Measurements from ENCODE around the gene APEH.

APEH gene

GRCh38 chr3:49652903-49653415 is 21.2 kb upstream of the APEH start:
- TF ChIP-seq CREB1 (IDR thresholded peaks at IDR 0.05; ENCODE audit: low read depth), result no peak
- no peak for TF ChIP-seq USF1 (IDR thresholded peaks at IDR 0.05)
- TF ChIP-seq TAF1 (IDR thresholded peaks at IDR 0.05; ENCODE audit: low read depth), result no peak
- TF ChIP-seq FOXM1 (IDR thresholded peaks at IDR 0.05; ENCODE audit: borderline replicate concordance, low read depth), result no peak

- TF ChIP-seq ZBTB7A (IDR thresholded peaks at IDR 0.05; ENCODE audit: low read depth) (no peak), REST (IDR thresholded peaks at IDR 0.05; ENCODE audit: low read depth) (no peak), TAF1 (IDR thresholded peaks at IDR 0.05; ENCODE audit: low read depth) (no peak), NFIC (IDR thresholded peaks at IDR 0.05) (no peak), EGR1 (IDR thresholded peaks at IDR 0.05) (no peak), TCF12 (IDR thresholded peaks at IDR 0.05; ENCODE audit: low read depth) (no peak), CREB1 (IDR thresholded peaks at IDR 0.05; ENCODE audit: low read depth) (no peak), USF1 (IDR thresholded peaks at IDR 0.05) (no peak), RAD21 (IDR thresholded peaks at IDR 0.05; ENCODE audit: low read depth) (no peak), TEAD4 (IDR thresholded peaks at IDR 0.05) (no peak), FOXM1 (IDR thresholded peaks at IDR 0.05; ENCODE audit: borderline replicate concordance, low read depth) (no peak)
- TF ChIP-seq, protein P1, sequence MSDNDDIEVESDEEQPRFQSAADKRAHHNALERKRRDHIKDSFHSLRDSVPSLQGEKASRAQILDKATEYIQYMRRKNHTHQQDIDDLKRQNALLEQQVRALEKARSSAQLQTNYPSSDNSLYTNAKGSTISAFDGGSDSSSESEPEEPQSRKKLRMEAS (IDR thresholded peaks at IDR 0.05), result no peak
Observed at GRCh38 chr3:49653621-49654020, 20.5 kb upstream of the APEH start.

DNA sequence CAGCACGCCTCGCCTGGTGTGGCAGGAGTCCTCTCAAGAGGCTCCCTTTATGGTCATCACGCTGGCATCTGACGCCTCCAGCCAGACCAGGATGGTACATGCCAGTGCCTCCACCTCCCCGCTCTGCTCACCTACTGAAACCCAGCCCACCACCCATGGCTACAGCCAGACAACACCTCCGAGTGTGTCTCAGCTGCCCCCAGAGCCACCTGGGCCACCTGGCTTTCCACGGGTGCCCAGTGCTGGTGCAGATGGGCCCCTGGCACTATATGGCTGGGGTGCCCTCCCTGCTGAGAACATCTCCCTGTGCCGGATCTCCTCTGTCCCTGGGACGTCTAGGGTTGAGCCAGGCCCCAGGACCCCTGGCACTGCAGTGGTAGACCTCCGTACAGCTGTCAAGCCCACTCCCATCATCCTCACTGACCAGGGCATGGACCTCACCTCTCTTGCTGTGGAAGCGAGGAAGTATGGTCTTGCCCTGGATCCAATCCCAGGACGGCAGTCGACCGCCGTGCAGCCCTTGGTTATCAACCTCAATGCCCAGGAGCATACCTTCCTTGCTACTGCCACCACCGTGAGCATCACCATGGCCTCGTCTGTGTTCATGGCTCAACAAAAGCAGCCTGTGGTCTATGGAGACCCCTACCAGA is 19.9 kb upstream of the APEH start:
- TF ChIP-seq TEAD4 (IDR thresholded peaks at IDR 0.05) (no peak), CEBPB (IDR thresholded peaks at IDR 0.05) (no peak), RAD21 (IDR thresholded peaks at IDR 0.05; ENCODE audit: low read depth) (no peak), CREB1 (IDR thresholded peaks at IDR 0.05; ENCODE audit: low read depth) (no peak), NFIC (IDR thresholded peaks at IDR 0.05) (no peak), EGR1 (IDR thresholded peaks at IDR 0.05) (no peak), FOXM1 (IDR thresholded peaks at IDR 0.05; ENCODE audit: borderline replicate concordance, low read depth) (no peak), USF1 (IDR thresholded peaks at IDR 0.05) (no peak), EP300 (IDR thresholded peaks at IDR 0.05; ENCODE audit: borderline replicate concordance) (no peak)

GRCh38 chr3:49654955-49655556 is 19.1 kb upstream of the APEH start:
- TF ChIP-seq ZBTB7A (IDR thresholded peaks at IDR 0.05; ENCODE audit: low read depth) (no peak), TAF1 (IDR thresholded peaks at IDR 0.05; ENCODE audit: low read depth) (no peak), EGR1 (IDR thresholded peaks at IDR 0.05) (no peak), RAD21 (IDR thresholded peaks at IDR 0.05; ENCODE audit: low read depth) (no peak), CREB1 (IDR thresholded peaks at IDR 0.05; ENCODE audit: low read depth) (no peak), REST (IDR thresholded peaks at IDR 0.05; ENCODE audit: low read depth) (no peak), TCF12 (IDR thresholded peaks at IDR 0.05; ENCODE audit: low read depth) (peak; percentile 90), NFIC (IDR thresholded peaks at IDR 0.05) (peak; percentile 81), CEBPB (IDR thresholded peaks at IDR 0.05) (no peak), YY1 (IDR thresholded peaks at IDR 0.05; ENCODE audit: low read depth) (no peak), FOXM1 (IDR thresholded peaks at IDR 0.05; ENCODE audit: borderline replicate concordance, low read depth) (no peak), TEAD4 (IDR thresholded peaks at IDR 0.05) (no peak), EP300 (IDR thresholded peaks at IDR 0.05; ENCODE audit: borderline replicate concordance) (peak; percentile 55; the same call in 1 of the 2 replicates), USF1 (IDR thresholded peaks at IDR 0.05) (peak; percentile 76)
- TF ChIP-seq, protein P1 (IDR thresholded peaks at IDR 0.05), result peak; percentile 44; the same call in 1 of the 2 replicates
